NB4 (cell line): ENCODE data around the gene KRTAP10-9.

Experiments used
- CTCF ChIP-seq: IDR thresholded peaks from one replicate; pipeline ENCODE4 v1.5.1; 2012; ENCODE audit warnings: low read depth, low read length
- MAX ChIP-seq: IDR thresholded peaks from 2 replicates; pipeline ENCODE4 v1.6.1; 2011; ENCODE audit warnings: low read depth, low read length

DNA sequence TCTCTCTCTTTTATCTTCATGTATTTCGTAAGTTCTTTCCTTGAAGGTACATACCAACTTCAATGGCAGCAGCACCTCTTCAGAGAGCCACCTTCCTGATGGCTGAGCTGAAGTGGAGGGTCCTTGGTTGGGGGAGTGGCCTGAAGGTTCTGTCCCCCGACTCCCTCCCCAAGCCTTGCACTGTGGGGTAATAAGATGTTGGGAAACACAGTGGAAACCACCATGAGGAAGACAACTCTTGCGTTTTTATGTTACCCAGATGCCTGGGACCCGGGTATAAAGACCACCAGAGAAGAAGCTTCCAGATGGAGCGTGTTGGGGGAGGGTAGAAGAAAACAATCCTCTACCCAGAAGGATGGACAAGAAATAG, 31.6 kb downstream of the KRTAP10-9 start:
- TF ChIP-seq CTCF = no peak
- TF ChIP-seq MAX = no peak
